Neuron (in vitro differentiated cells): ENCODE data around the gene GABARAP.

Source experiments
- H2AFZ ChIP-seq: one replicate; pipeline ENCODE4 v1.6.1; 2013; ENCODE audit warnings: low read depth, mild to moderate bottlenecking, inconsistent platforms, low read length, moderate library complexity
- H3K27me3 ChIP-seq: one replicate; pipeline ENCODE4 v1.6.1; 2013; ENCODE audit warnings: low read length; ENCODE audit not compliant: insufficient read depth
- H3K36me3 ChIP-seq: one replicate; pipeline ENCODE4 v1.6.1; 2013; ENCODE audit warnings: low read length; ENCODE audit not compliant: insufficient read depth
- H3K4me1 ChIP-seq: one replicate; pipeline ENCODE4 v1.6.1; 2013; ENCODE audit warnings: low read length; ENCODE audit not compliant: insufficient read depth
- H3K4me3 ChIP-seq: 2 replicates; pipeline ENCODE4 v1.5.1; 2013; ENCODE audit warnings: mild to moderate bottlenecking, low read length, moderate library complexity
- H3K9me3 ChIP-seq: one replicate; pipeline ENCODE4 v1.6.1; 2013; ENCODE audit warnings: low read length

GABARAP gene

GRCh38 chr17:7241783-7242716, at the start of gene GABARAP:
Gene GABARAP (minus strand): TSS chr17:7242449. CDS start chr17:7242330, 119 bp downstream.
- peaks cover 32% of the 10 kb centered on the region for H3K4me1 ChIP-seq
- peaks cover 45% of the 10 kb centered on the region for H3K36me3 ChIP-seq
- no peaks in the 10 kb centered on the region for H3K27me3 ChIP-seq
- H3K9me3 ChIP-seq = no peaks in the 10 kb centered on the region
- H3K4me3 ChIP-seq = peak within 1 kb of the TSS; percentile 80
- peak within 1 kb of the TSS; percentile 60 for H2AFZ ChIP-seq

- H3K4me1 ChIP-seq = peaks cover 12% of the 10 kb centered on the region
- H3K27me3 ChIP-seq = peaks cover 33% of the 10 kb centered on the region
- H2AFZ ChIP-seq = no peak overlapping the region
- H3K9me3 ChIP-seq = no peaks in the 10 kb centered on the region
- H3K4me3 ChIP-seq = no peak overlapping the region
- no peaks in the 10 kb centered on the region for H3K36me3 ChIP-seq
Measured at GRCh38 chr17:7290685-7291084, 48.4 kb upstream of the GABARAP start.

GRCh38 chr17:7290166-7290565, 47.9 kb upstream of the GABARAP start:
- peaks cover 29% of the 10 kb centered on the region for H3K27me3 ChIP-seq
- no peak overlapping the region for H2AFZ ChIP-seq
- no peak overlapping the region for H3K4me3 ChIP-seq
- no peaks in the 10 kb centered on the region for H3K36me3 ChIP-seq
- H3K9me3 ChIP-seq = no peaks in the 10 kb centered on the region
- H3K4me1 ChIP-seq = peaks cover 12% of the 10 kb centered on the region

GRCh38 chr17:7289256-7290032, 47.2 kb upstream of the GABARAP start:
- Histone ChIP-seq H3K9me3 (no peaks in the 10 kb centered on the region), H3K36me3 (no peaks in the 10 kb centered on the region), H3K27me3 (peaks cover 25% of the 10 kb centered on the region), H2AFZ (no peak overlapping the region), H3K4me3 (no peak overlapping the region), H3K4me1 (peaks cover 9% of the 10 kb centered on the region)

GRCh38 chr17:7285679-7286078, 43.4 kb upstream of the GABARAP start:
- Histone ChIP-seq H3K4me3 (no peak overlapping the region), H3K27me3 (no peaks in the 10 kb centered on the region), H3K4me1 (peaks cover 11% of the 10 kb centered on the region), H3K9me3 (no peaks in the 10 kb centered on the region), H2AFZ (no peak overlapping the region), H3K36me3 (no peaks in the 10 kb centered on the region)

GRCh38 chr17:7284911-7285310, 42.7 kb upstream of the GABARAP start:
- Histone ChIP-seq H3K4me3 (no peak overlapping the region), H2AFZ (no peak overlapping the region), H3K4me1 (peaks cover 14% of the 10 kb centered on the region), H3K36me3 (no peaks in the 10 kb centered on the region), H3K9me3 (no peaks in the 10 kb centered on the region), H3K27me3 (no peaks in the 10 kb centered on the region)

- no peaks in the 10 kb centered on the region for H3K9me3 ChIP-seq
Measured at GRCh38 chr17:7283471-7284216, 41.4 kb upstream of the GABARAP start.

GRCh38 chr17:7282752-7283321, 40.6 kb upstream of the GABARAP start:
- H3K36me3 ChIP-seq = no peaks in the 10 kb centered on the region
- peak overlapping the region; percentile 59 for H3K4me3 ChIP-seq
- peaks cover 14% of the 10 kb centered on the region for H3K4me1 ChIP-seq

More at GRCh38 chr17:7283471-7284216, 41.4 kb upstream of the GABARAP start:
- H3K4me3 ChIP-seq = no peak overlapping the region
- no peak overlapping the region for H2AFZ ChIP-seq
- H3K27me3 ChIP-seq = no peaks in the 10 kb centered on the region
- H3K4me1 ChIP-seq = peaks cover 14% of the 10 kb centered on the region
- H3K36me3 ChIP-seq = no peaks in the 10 kb centered on the region

GRCh38 chr17:7281953-7282751, 39.9 kb upstream of the GABARAP start:
- H3K9me3 ChIP-seq = no peaks in the 10 kb centered on the region
- no peaks in the 10 kb centered on the region for H3K36me3 ChIP-seq
- H2AFZ ChIP-seq = peak overlapping the region; percentile 31
- H3K27me3 ChIP-seq = no peaks in the 10 kb centered on the region
- H3K4me3 ChIP-seq = peak overlapping the region; percentile 59
- peaks cover 14% of the 10 kb centered on the region for H3K4me1 ChIP-seq

More at GRCh38 chr17:7282752-7283321, 40.6 kb upstream of the GABARAP start:
- Histone ChIP-seq H2AFZ (no peak overlapping the region), H3K9me3 (no peaks in the 10 kb centered on the region), H3K27me3 (no peaks in the 10 kb centered on the region)

- no peaks in the 10 kb centered on the region for H3K27me3 ChIP-seq
- peaks cover 14% of the 10 kb centered on the region for H3K4me1 ChIP-seq
Measured at GRCh38 chr17:7281074-7281952, 39.1 kb upstream of the GABARAP start, which contains the start of gene SLC2A4. Gene SLC2A4 (plus strand): TSS chr17:7281718. CDS start chr17:7281935, 217 bp downstream.

GRCh38 chr17:7280519-7281073, 38.3 kb upstream of the GABARAP start:
- H3K36me3 ChIP-seq = no peaks in the 10 kb centered on the region
- H3K27me3 ChIP-seq = no peaks in the 10 kb centered on the region
- H3K4me3 ChIP-seq = peak overlapping the region; percentile 10
- peaks cover 14% of the 10 kb centered on the region for H3K4me1 ChIP-seq
- no peaks in the 10 kb centered on the region for H3K9me3 ChIP-seq
- peak overlapping the region; percentile 31 for H2AFZ ChIP-seq

More at GRCh38 chr17:7281074-7281952, 39.1 kb upstream of the GABARAP start, which contains the start of gene SLC2A4:
- H3K36me3 ChIP-seq = no peaks in the 10 kb centered on the region
- peak within 1 kb of the TSS; percentile 31 for H2AFZ ChIP-seq
- peak within 1 kb of the TSS; percentile 59 for H3K4me3 ChIP-seq
- no peaks in the 10 kb centered on the region for H3K9me3 ChIP-seq
